IMR-90 (cell line): Measurements from ENCODE around the gene RGS14. TPM values are rescaled to one million over a fixed set of nuclear protein-coding genes. Genes with fewer than 3 reads are reported as not detected.

Source experiments
- ATAC-seq: fragments of 200-7000 bp; cut with Tn5 transposase; 2 replicates; pipeline ENCODE4 v1.9.1; 2020; ENCODE audit warnings: low read depth, mild to moderate bottlenecking, moderate library complexity
- BruUV-seq: library from RNA; stranded (reverse); fragments of 400-500 nt; replicated peaks from 2 replicates; lab custom pipeline; 2021; lab: Mats Ljungman, UMichigan
- CTCF ChIA-PET: fragments of 300-600 bp; formaldehyde crosslinking; extraction: SDS; loops from one replicate; lab custom pipeline; 2021; ENCODE audit warnings: antibody characterized with exemption; lab: Yijun Ruan, JAX
- POLR2A ChIA-PET: fragments of 300-600 bp; sonication (Branson Sonifier 250); formaldehyde crosslinking; loops from one replicate; lab custom pipeline; 2022; ENCODE audit warnings: antibody characterized with exemption; ENCODE audit not compliant: unreplicated experiment; lab: Charles Lee
- DNase-seq: peaks from one replicate; pipeline ENCODE4 v3.0.0; 2013
- H2AFZ ChIP-seq: replicated peaks from 2 replicates; pipeline ENCODE3; 2013; ENCODE audit warnings: low read length, mild to moderate bottlenecking; ENCODE audit not compliant: poor library complexity
- H2AK5ac ChIP-seq: 2 replicates; pipeline ENCODE4 v1.6.1; 2013; ENCODE audit warnings: low read depth, low read length, inconsistent platforms
- H2AK9ac ChIP-seq: replicated peaks from 2 replicates; pipeline ENCODE3; 2013; ENCODE audit warnings: mild to moderate bottlenecking, low read depth, low read length, moderate library complexity; ENCODE audit not compliant: poor library complexity
- H2BK120ac ChIP-seq: 2 replicates; pipeline ENCODE4 v1.6.1; 2013; ENCODE audit warnings: low read depth, low read length, inconsistent platforms
- H2BK15ac ChIP-seq: 3 replicates; pipeline ENCODE4 v1.6.1; 2013; ENCODE audit warnings: low read depth, low read length, inconsistent platforms
- H2BK20ac ChIP-seq: 2 replicates; pipeline ENCODE4 v1.6.1; 2013; ENCODE audit warnings: low read depth, mild to moderate bottlenecking, inconsistent platforms, low read length, moderate library complexity
- H2BK5ac ChIP-seq: 2 replicates; pipeline ENCODE4 v1.6.1; 2013; ENCODE audit warnings: mild to moderate bottlenecking, low read depth, low read length, inconsistent platforms; ENCODE audit not compliant: poor library complexity, severe bottlenecking
- H3K14ac ChIP-seq: replicated peaks from 2 replicates; pipeline ENCODE4 v1.6.1; 2013; ENCODE audit warnings: low read depth, low read length, inconsistent platforms
- H3K18ac ChIP-seq: 2 replicates; pipeline ENCODE4 v1.6.1; 2013; ENCODE audit warnings: low read depth, low read length, control low read depth
- H3K23ac ChIP-seq: 2 replicates; pipeline ENCODE4 v1.6.1; 2013; ENCODE audit warnings: low read depth, low read length, inconsistent platforms
- H3K27ac ChIP-seq: 2 replicates; pipeline ENCODE4 v1.5.1; 2013; ENCODE audit warnings: mild to moderate bottlenecking, control low read depth, low read length; ENCODE audit not compliant: insufficient read depth
- H3K27me3 ChIP-seq: 2 replicates; pipeline ENCODE4 v1.6.1; 2013; ENCODE audit warnings: low read length; ENCODE audit not compliant: control insufficient read depth, insufficient read depth
- H3K36me3 ChIP-seq: 2 replicates; pipeline ENCODE4 v1.6.1; 2013; ENCODE audit warnings: low read length, mixed read lengths; ENCODE audit not compliant: control insufficient read depth, insufficient read depth
- H3K4ac ChIP-seq: 2 replicates; pipeline ENCODE4 v1.6.1; 2013; ENCODE audit warnings: low read depth, low read length, inconsistent platforms
- H3K4me1 ChIP-seq: 2 replicates; pipeline ENCODE4 v1.6.1; 2013; ENCODE audit warnings: low read length, mixed read lengths; ENCODE audit not compliant: control insufficient read depth, insufficient read depth
- H3K4me2 ChIP-seq: 2 replicates; pipeline ENCODE4 v1.6.1; 2013; ENCODE audit warnings: low read depth, mild to moderate bottlenecking, control low read depth, low read length, moderate library complexity
- H3K4me3 ChIP-seq: 2 replicates; pipeline ENCODE4 v1.5.1; 2013; ENCODE audit warnings: low read depth, mild to moderate bottlenecking, control low read depth, low read length, moderate library complexity; ENCODE audit not compliant: insufficient read depth
- H3K56ac ChIP-seq: 2 replicates; pipeline ENCODE4 v1.6.1; 2013; ENCODE audit warnings: low read length, inconsistent platforms; ENCODE audit not compliant: insufficient read depth; ENCODE audit errors: extremely low read depth
- H3K79me1 ChIP-seq, 2 experiments: 2 replicates each; pipeline ENCODE4 v1.6.1; 2013; ENCODE audit warnings: low read length in 2 of 2, inconsistent platforms in 1 of 2, low read depth in 1 of 2
- H3K9ac ChIP-seq: 2 replicates; pipeline ENCODE4 v1.6.1; 2013; ENCODE audit warnings: low read depth, low read length, control low read depth
- H3K9me1 ChIP-seq: 2 replicates; pipeline ENCODE4 v1.6.1; 2013; ENCODE audit warnings: low read length, inconsistent platforms; ENCODE audit not compliant: insufficient read depth
- H3K9me3 ChIP-seq: 2 replicates; pipeline ENCODE4 v1.6.1; 2013; ENCODE audit warnings: low read length; ENCODE audit not compliant: control insufficient read depth, insufficient read depth
- H4K20me1 ChIP-seq: 2 replicates; pipeline ENCODE4 v1.6.1; 2013; ENCODE audit warnings: low read length, inconsistent platforms; ENCODE audit not compliant: insufficient read depth
- H4K5ac ChIP-seq: 2 replicates; pipeline ENCODE4 v1.6.1; 2013; ENCODE audit warnings: mild to moderate bottlenecking, low read depth, low read length, control low read depth
- H4K8ac ChIP-seq, 2 experiments: 2 replicates each; pipeline ENCODE4 v1.6.1; 2013; ENCODE audit warnings: low read depth in 2 of 2, low read length in 2 of 2, control low read depth in 1 of 2, inconsistent platforms in 1 of 2
- H4K91ac ChIP-seq: 2 replicates; pipeline ENCODE4 v1.6.1; 2013; ENCODE audit warnings: low read depth, low read length, inconsistent platforms; ENCODE audit not compliant: insufficient read depth
- CTCF ChIP-seq: conservative IDR thresholded peaks from 2 replicates; pipeline ENCODE4 v1.5.1; 2012; ENCODE audit warnings: mild to moderate bottlenecking, low read depth, low read length, improper control_type of control experiment
- ELK1 ChIP-seq: fragments of 150-350 bp; IDR thresholded peaks from 2 replicates; pipeline ENCODE4 v1.6.1; 2016; ENCODE audit warnings: low read depth, mild to moderate bottlenecking, low read length, moderate library complexity, borderline replicate concordance
- FOS ChIP-seq: fragments of 150-350 bp; IDR thresholded peaks from 2 replicates; pipeline ENCODE4 v1.6.1; 2016; ENCODE audit warnings: low read depth, low read length
- MAFK ChIP-seq: IDR thresholded peaks from 2 replicates; pipeline ENCODE4 v1.6.1; 2012; ENCODE audit warnings: low read depth, low read length, improper control_type of control experiment
- MAZ ChIP-seq: IDR thresholded peaks from 2 replicates; pipeline ENCODE4 v1.6.1; 2012; ENCODE audit warnings: low read depth, mild to moderate bottlenecking, low read length, improper control_type of control experiment, moderate library complexity, borderline replicate concordance
- MXI1 ChIP-seq: IDR thresholded peaks from 2 replicates; pipeline ENCODE4 v1.6.1; 2012; ENCODE audit warnings: low read depth, mild to moderate bottlenecking, low read length, moderate library complexity, borderline replicate concordance
- NFE2L2 ChIP-seq: fragments of 150-350 bp; IDR thresholded peaks from 2 replicates; pipeline ENCODE4 v1.6.1; 2016; ENCODE audit warnings: low read depth, mild to moderate bottlenecking, low read length
- POLR2A ChIP-seq: IDR thresholded peaks from 2 replicates; pipeline ENCODE4 v1.6.1; 2012; ENCODE audit warnings: mild to moderate bottlenecking, low read depth, low read length
- RCOR1 ChIP-seq: IDR thresholded peaks from 2 replicates; pipeline ENCODE4 v1.6.1; 2012; ENCODE audit warnings: mild to moderate bottlenecking, low read length, improper control_type of control experiment; ENCODE audit not compliant: insufficient replicate concordance
- RFX5 ChIP-seq: IDR thresholded peaks from 2 replicates; pipeline ENCODE4 v1.8.0; 2012; ENCODE audit warnings: low read depth, mild to moderate bottlenecking, low read length, moderate library complexity
- SMC3 ChIP-seq: fragments of 150-350 bp; IDR thresholded peaks from 2 replicates; pipeline ENCODE4 v1.6.1; 2016; ENCODE audit warnings: low read depth, mild to moderate bottlenecking, antibody characterized with exemption, low read length, moderate library complexity
- WGBS, 2 experiments: methylation state at CpG; one replicate each; pipeline versions ENCODE4 v1.1.5 to v1.1.7; 2013; ENCODE audit warnings: missing lambda C conversion rate in 2 of 2; ENCODE audit not compliant: insufficient read length in 1 of 2; ENCODE audit errors: extremely low coverage in 2 of 2; 5-methylcytosine and 5-hydroxymethylcytosine counted together
- dilution Hi-C: fragments of 300-500 bp; cut with HindIII; formaldehyde crosslinking; loops from one replicate; pipeline ENCODE4 v1.14.3; 2018; ENCODE audit warnings: low sequenced_read_pairs; ENCODE audit not compliant: unreplicated experiment
- in situ Hi-C: fragments of 300-500 bp; cut with MboI; formaldehyde crosslinking; loops from 3 replicates; pipeline ENCODE4 v1.14.3; 2019; ENCODE audit warnings: low sequenced_read_pairs, inconsistent platforms, mixed read lengths
- intact Hi-C: fragments of 100-400 bp; cut with micrococcal nuclease; formaldehyde crosslinking; loops from 2 replicates; pipeline ENCODE4 v1.10.0; 2022
- polyA plus RNA-seq, 3 experiments: library from polyadenylated mRNA; depleted of rRNA; stranded (reverse); fragments of >200 nt; gene quantifications; 2 replicates each; pipeline ENCODE4 v1.2.3, GENCODE V29; 2012; ENCODE audit warnings: low replicate concordance in 1 of 3
- total RNA-seq: library from RNA; depleted of rRNA; stranded (reverse); fragments of >200 nt; gene quantifications from 2 replicates; pipeline ENCODE4 v1.2.3, GENCODE V29; 2012

The RGS14 gene
- total and polyA plus RNA-seq, 2 of the 4 experiments (the other 2 are of a cell fraction): 1.1 to 6.5 TPM

GRCh38 chr5:177354711-177355110 lies 3.0 kb upstream of the RGS14 start:
- Histone ChIP-seq H3K27me3 (peaks cover 13% of the 10 kb centered on the region; the same call in 1 of the 2 replicates), H4K8ac (no peak overlapping the region), H3K23ac (no peak overlapping the region), H4K91ac (no peak overlapping the region), H4K20me1 (no peaks in the 10 kb centered on the region; the same call in 1 of the 2 replicates), H2AK5ac (no peak overlapping the region), H3K9me1 (peaks cover 6% of the 10 kb centered on the region; the same call in 1 of the 2 replicates), H3K4me1 (peaks cover 12% of the 10 kb centered on the region), H2AK9ac (no peak overlapping the region), H2BK120ac (no peak overlapping the region), H3K4me3 (no peak overlapping the region), H3K27ac (no peak overlapping the region), H3K9ac (no peak overlapping the region), H3K79me1 (peaks cover 17% of the 10 kb centered on the region in 2 experiments), H2BK15ac (no peak overlapping the region), H3K18ac (no peak overlapping the region), H2BK5ac (no peak overlapping the region), H3K9me3 (peaks cover 2% of the 10 kb centered on the region; the same call in 1 of the 2 replicates), H2BK20ac (no peak overlapping the region), H3K56ac (no peak overlapping the region), H4K5ac (no peak overlapping the region), H2AFZ (no peak overlapping the region), H3K4ac (no peak overlapping the region), H3K14ac (no peak overlapping the region), H3K36me3 (0 out of 2 replicates have a peak, but pooled peaks cover under 1% of the 10 kb centered on the region), H3K4me2 (no peak overlapping the region)
- CTCF ChIA-PET: interaction anchor here (0.6 to 1.2 kb wide), 2 partner anchors 28 to 120 kb away, joined by 5 to 10 read pairs; no protein-coding TSS in a partner anchor
- no TSS peak for BruUV-seq
- DNase-seq (no peak), ATAC-seq (no peak)
- no peak for TF ChIP-seq RCOR1
- no peak for TF ChIP-seq MXI1
- TF ChIP-seq FOS: no peak
- no peak for TF ChIP-seq CTCF
- no peak for TF ChIP-seq POLR2A
- TF ChIP-seq SMC3: no peak
- TF ChIP-seq MAFK: no peak
- no peak for TF ChIP-seq MAZ
- TF ChIP-seq ELK1: no peak
- no peak for TF ChIP-seq RFX5
- no peak for TF ChIP-seq NFE2L2
- intact Hi-C loops: no loop called here
- in situ Hi-C loops: no loop called here
- dilution Hi-C loops: no loop called here
- POLR2A ChIA-PET: no interaction called here
- WGBS, 2 experiments: 93% methylated on average over 2 of the region's 3 CpGs; no CpG with 5 or more reads in 1 of the 2 experiments
